Measurements from ENCODE around the gene KIDINS220. TPM values are rescaled to one million over a fixed set of nuclear protein-coding genes. Genes with fewer than 3 reads are reported as not detected.

KIDINS220 gene
- total and polyA plus RNA-seq, 5 donors, result 17.3 to 39.6 (median 37.4) TPM

DNA sequence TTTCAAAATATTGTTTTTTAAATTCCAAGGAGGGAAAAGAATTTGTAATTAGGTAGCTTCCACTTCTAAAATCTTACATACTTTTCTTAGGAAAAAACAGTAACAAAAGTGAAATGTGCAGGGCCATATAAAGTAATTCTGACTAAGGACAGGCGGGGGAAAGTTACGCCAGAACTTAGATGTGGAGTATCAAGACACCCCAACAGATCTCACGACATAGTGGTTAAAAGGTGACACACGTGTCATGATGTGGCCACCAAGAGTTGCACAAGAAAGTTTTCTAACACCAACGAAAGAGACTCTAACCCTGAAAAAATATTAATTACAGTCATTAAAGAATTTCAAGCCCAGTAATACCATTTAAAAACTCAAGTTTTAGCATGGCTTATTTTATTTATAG lies 51.0 kb downstream of the KIDINS220 start:
- no peak overlapping the region for H3K4me3 ChIP-seq (ENCODE audit: low read length)
- DNase-seq (no peak), ATAC-seq (no peak)
- no peaks in the 10 kb centered on the region for H3K9me3 ChIP-seq (ENCODE audit: control insufficient read depth, low read length)
- H3K4me1 ChIP-seq (ENCODE audit: control insufficient read depth, insufficient read depth, low read length), result no peaks in the 10 kb centered on the region
- H3K27me3 ChIP-seq (ENCODE audit: control insufficient read depth, insufficient read depth), result no peaks in the 10 kb centered on the region
- H3K27ac ChIP-seq (ENCODE audit: low read length), result no peak overlapping the region
- WGBS, result 72% methylated on average over 5 of the region's 5 CpGs
- intact Hi-C loops (cut with DNase I), result no loop called here

- Histone ChIP-seq H3K4me1 (ENCODE audit: control insufficient read depth, insufficient read depth, low read length) (peaks cover 1% of the 10 kb centered on the region), H3K4me3 (ENCODE audit: low read length) (no peak overlapping the region), H3K27ac (ENCODE audit: low read length) (no peak overlapping the region), H3K27me3 (ENCODE audit: control insufficient read depth, insufficient read depth) (no peaks in the 10 kb centered on the region), H3K9me3 (ENCODE audit: control insufficient read depth, low read length) (no peaks in the 10 kb centered on the region)
- intact Hi-C loops (cut with DNase I), result no loop called here
- DNase-seq (no peak), ATAC-seq (no peak)
- WGBS, result 91% methylated on average over 4 of the region's 4 CpGs
Measured at GRCh38 chr2:8779795-8780671, 57.4 kb downstream of the KIDINS220 start.

DNA sequence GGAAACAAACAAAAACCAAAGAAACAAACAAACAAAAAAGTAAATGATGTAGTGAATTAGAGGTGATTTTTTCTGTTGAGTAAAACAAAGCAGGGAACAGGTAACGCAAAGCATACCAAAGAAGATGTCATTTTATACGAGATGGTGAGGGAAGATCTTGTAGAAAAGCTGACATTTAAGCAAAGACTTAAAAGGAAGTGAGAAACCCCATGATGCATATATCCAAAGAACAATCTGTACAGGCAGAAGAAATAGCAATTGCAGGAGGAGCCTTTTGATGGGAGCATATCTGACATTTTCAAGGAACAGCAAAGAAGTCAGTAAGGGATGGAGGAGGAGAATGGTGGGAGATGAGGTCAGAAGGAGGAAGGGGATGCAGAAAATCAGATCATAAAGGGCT lies 63.0 kb downstream of the KIDINS220 start:
- H3K27me3 ChIP-seq (ENCODE audit: control insufficient read depth, insufficient read depth), result no peaks in the 10 kb centered on the region
- DNase-seq (no peak), ATAC-seq (no peak)
- no peak overlapping the region for H3K4me3 ChIP-seq (ENCODE audit: low read length)
- 92% methylated on average over 2 of the region's 2 CpGs for WGBS
- H3K4me1 ChIP-seq (ENCODE audit: control insufficient read depth, insufficient read depth, low read length), result no peaks in the 10 kb centered on the region
- no peaks in the 10 kb centered on the region for H3K9me3 ChIP-seq (ENCODE audit: control insufficient read depth, low read length)
- H3K27ac ChIP-seq (ENCODE audit: low read length), result no peak overlapping the region
- intact Hi-C loops (cut with DNase I), result no loop called here

GRCh38 chr2:8767324-8767723 lies 70.1 kb downstream of the KIDINS220 start:
- no peak for ATAC-seq
- intact Hi-C loops (cut with DNase I), result no loop called here
- WGBS, result 90% methylated on average over 1 of the region's 1 CpG
- no peak overlapping the region for H3K27ac ChIP-seq (ENCODE audit: low read length)
- H3K4me3 ChIP-seq (ENCODE audit: low read length), result no peak overlapping the region
- no peaks in the 10 kb centered on the region for H3K9me3 ChIP-seq (ENCODE audit: control insufficient read depth, low read length)
- H3K27me3 ChIP-seq (ENCODE audit: control insufficient read depth, insufficient read depth), result no peaks in the 10 kb centered on the region
- no peaks in the 10 kb centered on the region for H3K4me1 ChIP-seq (ENCODE audit: control insufficient read depth, insufficient read depth, low read length)
- DNase-seq, result no peak

DNA sequence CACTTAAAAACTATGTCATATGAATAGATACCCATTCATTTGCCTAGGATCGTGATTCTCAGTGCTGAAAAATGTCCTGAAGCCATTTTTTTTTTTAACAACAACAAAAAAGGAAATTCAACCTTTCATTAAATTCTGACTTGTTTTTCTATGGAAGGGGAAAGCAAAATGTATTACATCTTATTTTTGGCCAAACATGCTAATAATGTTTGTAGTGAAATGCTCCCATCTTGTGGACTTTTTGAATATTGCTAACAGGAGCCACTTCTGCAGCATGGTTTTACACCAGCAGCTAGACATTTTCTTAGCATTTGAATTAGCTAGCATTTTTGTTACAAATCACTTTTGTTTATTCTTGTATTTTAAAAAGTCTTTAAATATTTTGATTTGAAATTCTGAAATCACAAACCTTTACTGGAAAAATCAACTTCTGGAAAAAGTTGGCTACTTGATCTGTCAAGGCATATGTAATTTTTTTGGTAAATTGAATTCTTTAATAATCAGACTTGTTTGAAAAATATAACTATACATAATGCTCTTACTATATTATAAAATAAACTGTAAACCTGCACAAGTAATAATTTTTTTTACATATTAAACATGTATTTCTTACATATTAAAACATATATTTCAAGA lies 75.8 kb downstream of the KIDINS220 start:
- DNase-seq (no peak), ATAC-seq (no peak)
- Histone ChIP-seq H3K4me1 (ENCODE audit: control insufficient read depth, insufficient read depth, low read length) (no peaks in the 10 kb centered on the region), H3K9me3 (ENCODE audit: control insufficient read depth, low read length) (no peaks in the 10 kb centered on the region), H3K4me3 (ENCODE audit: low read length) (no peak overlapping the region), H3K27me3 (ENCODE audit: control insufficient read depth, insufficient read depth) (no peaks in the 10 kb centered on the region), H3K27ac (ENCODE audit: low read length) (no peak overlapping the region)
- WGBS, result 66% methylated on average over 1 of the region's 1 CpG
- intact Hi-C loops (cut with DNase I), result no loop called here

DNA sequence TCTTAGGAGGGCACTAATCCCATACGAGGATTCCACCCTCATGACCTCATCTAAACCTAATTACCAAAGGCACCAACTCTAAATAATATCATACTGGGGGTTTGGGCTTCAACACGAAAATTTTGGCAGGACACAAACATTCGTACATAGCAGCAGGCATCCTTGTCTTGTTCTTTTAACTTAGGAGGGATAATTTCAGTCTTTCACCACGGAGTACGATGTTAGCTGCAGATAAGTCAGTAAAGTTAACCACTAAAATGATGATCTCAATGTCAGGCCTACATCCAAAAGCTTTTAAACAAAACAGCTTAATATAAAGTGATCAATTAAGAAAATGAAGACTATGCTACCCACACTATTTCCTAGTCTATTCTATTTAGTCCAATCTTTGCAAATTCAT lies 80.7 kb downstream of the KIDINS220 start:
- H3K9me3 ChIP-seq (ENCODE audit: control insufficient read depth, low read length), result no peaks in the 10 kb centered on the region
- intact Hi-C loops (cut with DNase I), result loop anchor here in 1 of 4 donors (5.0 kb wide), 1 partner anchor 59 kb away; no protein-coding TSS in a partner anchor
- no peak overlapping the region for H3K27ac ChIP-seq (ENCODE audit: low read length)
- DNase-seq (no peak), ATAC-seq (no peak)
- 89% methylated on average over 5 of the region's 5 CpGs for WGBS
- H3K4me1 ChIP-seq (ENCODE audit: control insufficient read depth, insufficient read depth, low read length), result no peaks in the 10 kb centered on the region
- no peaks in the 10 kb centered on the region for H3K27me3 ChIP-seq (ENCODE audit: control insufficient read depth, insufficient read depth)
- H3K4me3 ChIP-seq (ENCODE audit: low read length), result no peak overlapping the region

DNA sequence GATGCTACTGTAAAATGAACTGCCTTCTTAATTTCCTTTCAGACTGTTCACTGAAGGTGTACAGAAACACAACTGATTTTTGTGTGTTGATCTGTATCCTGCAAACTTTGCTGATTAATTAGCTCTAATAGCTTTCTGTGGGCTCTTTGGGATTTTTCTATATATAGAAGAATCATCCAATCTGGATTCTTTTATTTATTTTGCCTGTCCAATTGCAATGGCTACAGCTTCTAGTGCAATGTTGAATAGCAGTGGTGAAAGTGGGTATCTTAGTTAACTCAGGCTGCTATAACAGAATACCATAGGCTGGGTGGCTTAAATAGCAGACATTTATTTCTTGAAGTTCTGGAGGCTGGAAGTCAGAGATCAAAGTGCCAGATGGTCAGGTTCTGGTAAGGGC lies 81.2 kb downstream of the KIDINS220 start:
- H3K9me3 ChIP-seq (ENCODE audit: control insufficient read depth, low read length), result no peaks in the 10 kb centered on the region
- H3K4me1 ChIP-seq (ENCODE audit: control insufficient read depth, insufficient read depth, low read length), result no peaks in the 10 kb centered on the region
- H3K27ac ChIP-seq (ENCODE audit: low read length), result no peak overlapping the region
- intact Hi-C loops (cut with DNase I), result loop anchor here in 1 of 4 donors (5.0 kb wide), 1 partner anchor 59 kb away; no protein-coding TSS in a partner anchor
- DNase-seq, result no peak
- H3K4me3 ChIP-seq (ENCODE audit: low read length), result no peak overlapping the region
- no peaks in the 10 kb centered on the region for H3K27me3 ChIP-seq (ENCODE audit: control insufficient read depth, insufficient read depth)
- ATAC-seq, result no peak

GRCh38 chr2:8754106-8754776 lies 83.2 kb downstream of the KIDINS220 start:
- Histone ChIP-seq H3K4me1 (ENCODE audit: control insufficient read depth, insufficient read depth, low read length) (no peaks in the 10 kb centered on the region), H3K9me3 (ENCODE audit: control insufficient read depth, low read length) (no peaks in the 10 kb centered on the region), H3K27me3 (ENCODE audit: control insufficient read depth, insufficient read depth) (no peaks in the 10 kb centered on the region), H3K27ac (ENCODE audit: low read length) (no peak overlapping the region), H3K4me3 (ENCODE audit: low read length) (no peak overlapping the region)
- ATAC-seq (peak in 1 of 2 donors; percentile 41), DNase-seq (no peak)
- intact Hi-C loops (cut with DNase I), result no loop called here

- no peaks in the 10 kb centered on the region for H3K4me1 ChIP-seq (ENCODE audit: control insufficient read depth, insufficient read depth, low read length)
- no peaks in the 10 kb centered on the region for H3K9me3 ChIP-seq (ENCODE audit: control insufficient read depth, low read length)
- no peaks in the 10 kb centered on the region for H3K27me3 ChIP-seq (ENCODE audit: control insufficient read depth, insufficient read depth)
- 69% methylated on average over 3 of the region's 3 CpGs for WGBS
- H3K27ac ChIP-seq (ENCODE audit: low read length), result no peak overlapping the region
- H3K4me3 ChIP-seq (ENCODE audit: low read length), result no peak overlapping the region
- ATAC-seq, result no peak
- intact Hi-C loops (cut with DNase I), result no loop called here
- no peak for DNase-seq
Measured at GRCh38 chr2:8753609-8754008, 83.8 kb downstream of the KIDINS220 start.

DNA sequence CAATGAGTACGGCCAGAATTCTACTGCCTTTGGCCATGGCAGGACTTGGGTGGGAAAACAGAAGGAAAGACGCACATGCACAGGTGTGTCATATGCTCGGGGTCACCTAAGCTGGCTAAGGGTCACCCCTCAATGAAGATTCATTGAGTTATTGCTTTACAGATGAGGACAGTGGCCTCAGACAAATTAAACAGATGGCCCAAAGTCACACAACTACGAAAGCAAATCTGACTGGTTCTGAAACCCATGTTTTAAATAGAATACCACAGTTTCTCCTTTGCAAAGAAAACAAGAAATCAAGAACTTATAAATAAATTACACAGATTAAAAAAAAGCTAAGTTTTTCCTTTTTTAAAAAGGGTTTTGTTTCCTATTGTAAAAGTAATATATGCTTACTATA lies 85.0 kb downstream of the KIDINS220 start:
- Histone ChIP-seq H3K4me1 (ENCODE audit: control insufficient read depth, insufficient read depth, low read length) (no peaks in the 10 kb centered on the region), H3K4me3 (ENCODE audit: low read length) (no peak overlapping the region), H3K27ac (ENCODE audit: low read length) (no peak overlapping the region), H3K27me3 (ENCODE audit: control insufficient read depth, insufficient read depth) (no peaks in the 10 kb centered on the region), H3K9me3 (ENCODE audit: control insufficient read depth, low read length) (no peaks in the 10 kb centered on the region)
- DNase-seq (no peak), ATAC-seq (no peak)
- intact Hi-C loops (cut with DNase I), result no loop called here
- 98% methylated on average over 4 of the region's 4 CpGs for WGBS

GRCh38 chr2:8750221-8750620 lies 87.2 kb downstream of the KIDINS220 start:
- WGBS, result 83% methylated on average over 7 of the region's 7 CpGs
- Histone ChIP-seq H3K4me3 (ENCODE audit: low read length) (no peak overlapping the region), H3K27ac (ENCODE audit: low read length) (no peak overlapping the region), H3K4me1 (ENCODE audit: control insufficient read depth, insufficient read depth, low read length) (no peaks in the 10 kb centered on the region), H3K9me3 (ENCODE audit: control insufficient read depth, low read length) (no peaks in the 10 kb centered on the region), H3K27me3 (ENCODE audit: control insufficient read depth, insufficient read depth) (no peaks in the 10 kb centered on the region)
- intact Hi-C loops (cut with DNase I), result no loop called here
- no peak for ATAC-seq
- DNase-seq, result no peak

Measured in right cardiac atrium (tissue), 5 donors.